GM21576 (cell line): ENCODE data around the gene OSBPL7.

Source experiments
- ATAC-seq: cut with Tn5 transposase; IDR thresholded peaks from one replicate; pipeline ENCODE4 v1.9.1; 2021; ENCODE audit warnings: mild to moderate bottlenecking, moderate library complexity; ENCODE audit not compliant: unreplicated experiment

OSBPL7 gene

GRCh38 chr17:47808036-47808829 is 13.4 kb downstream of the OSBPL7 start:
- ATAC-seq = no peak

GRCh38 chr17:47807421-47807820 is 14.2 kb downstream of the OSBPL7 start:
- ATAC-seq = no peak

- ATAC-seq = no peak
Measured at GRCh38 chr17:47806913-47807255, 14.7 kb downstream of the OSBPL7 start.

DNA sequence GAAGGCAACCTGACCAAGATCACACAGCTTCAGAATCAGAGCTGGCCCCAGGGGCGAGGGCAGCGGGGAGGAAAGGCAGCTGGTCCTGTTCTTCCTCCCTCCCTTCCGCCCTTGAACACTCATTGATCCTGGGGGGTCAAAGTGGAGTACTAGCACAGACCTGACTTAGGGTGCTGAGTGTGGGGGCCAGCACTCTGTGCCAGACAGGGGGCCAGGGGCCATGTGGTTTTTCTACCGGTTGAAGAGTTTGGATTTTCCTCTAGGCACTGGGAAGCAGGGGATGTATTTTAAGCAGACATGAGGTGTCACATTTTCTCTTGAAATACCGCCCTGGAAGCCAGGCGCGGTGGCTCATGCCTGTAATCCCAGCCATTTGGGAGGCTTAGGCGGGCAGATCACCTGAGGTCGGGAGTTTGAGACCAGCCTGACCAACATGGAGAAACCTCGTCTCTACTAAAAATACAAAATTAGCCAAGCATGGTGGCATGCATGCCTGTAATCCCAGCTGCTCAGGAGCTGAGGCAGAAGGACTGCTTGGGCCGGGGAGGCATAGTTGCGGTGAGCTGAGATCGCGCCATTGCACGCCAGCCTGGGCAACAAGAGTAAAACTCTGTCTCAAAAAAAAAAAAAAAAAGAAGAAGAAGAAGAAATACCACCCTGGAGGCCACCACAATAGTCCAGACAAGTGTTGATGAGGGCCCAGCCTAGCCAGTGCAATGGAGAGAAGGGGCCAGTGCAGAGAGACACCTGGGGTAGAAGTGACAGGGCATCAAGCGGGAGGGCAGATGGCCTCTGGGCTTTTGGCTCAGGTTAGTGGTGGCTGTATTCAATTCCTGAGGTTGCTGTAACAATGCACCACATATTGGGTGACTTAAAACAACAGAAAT is 15.3 kb downstream of the OSBPL7 start:
- no peak for ATAC-seq

DNA sequence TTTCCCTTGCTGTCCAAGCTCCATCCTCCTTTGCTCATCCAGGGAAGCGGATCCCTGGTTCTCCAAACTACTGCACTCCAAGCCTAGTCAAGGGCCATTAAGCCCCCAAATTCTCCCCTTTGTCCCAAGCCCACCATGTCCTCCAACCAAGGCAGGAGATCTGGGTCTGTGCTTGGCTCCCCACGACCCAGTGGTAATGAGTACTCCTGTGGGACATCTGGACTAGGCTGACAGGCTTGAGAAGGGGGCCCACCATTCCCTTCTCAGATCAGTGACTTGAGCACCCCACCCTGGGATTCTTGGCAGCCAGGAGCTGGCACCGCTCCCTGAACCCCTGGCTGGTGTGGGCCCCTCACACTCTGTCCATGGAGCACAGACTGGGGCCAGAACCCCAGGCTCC is 17.1 kb downstream of the OSBPL7 start:
- ATAC-seq = no peak

DNA sequence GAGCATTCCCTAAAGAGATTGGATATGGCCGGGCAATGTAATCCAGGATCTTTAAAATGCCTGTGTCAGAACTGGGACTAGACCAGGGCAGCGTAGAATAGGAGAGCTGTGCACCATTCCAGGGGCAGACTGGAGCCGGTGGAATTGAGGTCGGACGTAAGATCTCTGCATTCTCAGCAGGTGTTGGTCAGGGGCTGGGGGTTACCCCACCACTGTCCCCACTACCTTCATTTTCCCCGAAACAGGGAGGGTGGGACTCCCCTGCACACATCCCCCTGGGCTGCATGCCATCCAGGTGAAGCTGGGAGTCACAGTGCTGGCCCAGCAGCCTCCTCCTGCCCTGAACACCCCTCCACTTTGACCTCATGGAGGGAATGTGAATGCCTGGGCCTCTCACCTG is 17.8 kb downstream of the OSBPL7 start:
- ATAC-seq = no peak

DNA sequence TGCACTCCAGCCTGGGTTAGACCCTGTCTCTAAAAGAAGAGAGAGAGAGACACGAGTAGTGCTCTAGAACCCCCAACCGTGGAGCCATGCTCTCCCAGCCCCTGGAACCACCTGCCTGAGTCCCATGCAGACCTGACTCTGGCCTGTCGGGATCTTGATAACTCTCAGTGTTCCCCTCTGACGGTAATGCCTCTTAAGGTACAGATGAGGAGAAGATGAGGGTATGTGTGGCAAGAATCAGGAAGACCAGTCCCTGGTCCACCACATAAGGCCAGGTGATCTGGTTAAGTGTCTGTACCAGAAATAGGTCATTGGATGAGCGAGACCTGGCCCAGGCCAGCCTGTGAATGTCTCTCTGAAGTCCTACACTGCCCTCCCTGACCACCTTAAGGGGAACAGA is 18.4 kb downstream of the OSBPL7 start:
- ATAC-seq = no peak

DNA sequence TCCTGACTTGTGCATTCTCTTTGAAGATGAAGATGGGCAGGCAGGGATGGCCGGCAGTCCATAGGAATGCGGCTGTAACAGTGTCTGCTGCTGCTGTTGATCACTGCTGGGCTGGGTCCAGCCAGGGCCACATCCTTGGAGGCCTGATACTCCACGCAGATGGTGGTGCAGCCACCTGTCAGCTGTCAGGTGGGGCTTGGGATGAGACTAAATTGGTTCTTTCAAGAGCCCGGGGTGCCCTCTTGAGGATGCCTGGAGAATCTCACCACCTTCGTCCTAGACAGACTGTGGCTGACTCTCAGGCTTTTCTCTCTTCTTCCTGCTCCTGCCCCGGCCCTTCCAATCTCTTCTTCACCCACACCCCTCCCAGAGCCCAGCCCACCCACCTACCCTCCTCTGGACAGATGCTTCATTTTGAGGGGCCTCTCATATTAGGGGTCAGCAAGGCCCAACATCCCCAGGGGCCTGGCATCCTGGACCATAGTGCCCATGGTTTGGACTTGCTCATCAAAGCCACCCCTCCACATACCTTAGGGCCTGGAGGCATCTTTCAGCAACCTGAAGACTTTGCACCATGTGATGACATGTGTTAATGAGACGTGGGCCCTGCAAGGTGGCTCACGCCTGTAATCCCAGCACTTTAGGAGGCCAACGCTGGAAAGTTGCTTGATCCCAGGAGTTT is 19.1 kb downstream of the OSBPL7 start:
- ATAC-seq = no peak

DNA sequence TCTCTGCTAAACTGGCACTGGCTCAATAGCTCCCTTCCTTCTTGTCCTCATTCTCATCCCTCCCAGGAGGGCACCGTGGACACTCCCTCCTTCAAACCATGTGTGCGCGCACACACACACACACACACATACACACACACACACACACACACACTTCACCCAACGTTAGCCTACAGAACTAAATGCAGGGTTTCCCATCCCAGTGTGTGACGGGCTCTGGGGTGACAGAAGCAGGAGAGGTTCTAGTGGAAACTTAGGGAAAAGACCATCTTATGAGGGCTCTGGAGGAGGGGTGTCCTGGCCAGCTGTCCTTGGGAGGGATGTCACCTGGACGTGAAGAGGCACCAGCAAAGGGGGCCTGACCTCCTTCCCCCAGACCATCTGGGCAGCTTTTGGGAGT is 19.7 kb downstream of the OSBPL7 start:
- no peak for ATAC-seq

DNA sequence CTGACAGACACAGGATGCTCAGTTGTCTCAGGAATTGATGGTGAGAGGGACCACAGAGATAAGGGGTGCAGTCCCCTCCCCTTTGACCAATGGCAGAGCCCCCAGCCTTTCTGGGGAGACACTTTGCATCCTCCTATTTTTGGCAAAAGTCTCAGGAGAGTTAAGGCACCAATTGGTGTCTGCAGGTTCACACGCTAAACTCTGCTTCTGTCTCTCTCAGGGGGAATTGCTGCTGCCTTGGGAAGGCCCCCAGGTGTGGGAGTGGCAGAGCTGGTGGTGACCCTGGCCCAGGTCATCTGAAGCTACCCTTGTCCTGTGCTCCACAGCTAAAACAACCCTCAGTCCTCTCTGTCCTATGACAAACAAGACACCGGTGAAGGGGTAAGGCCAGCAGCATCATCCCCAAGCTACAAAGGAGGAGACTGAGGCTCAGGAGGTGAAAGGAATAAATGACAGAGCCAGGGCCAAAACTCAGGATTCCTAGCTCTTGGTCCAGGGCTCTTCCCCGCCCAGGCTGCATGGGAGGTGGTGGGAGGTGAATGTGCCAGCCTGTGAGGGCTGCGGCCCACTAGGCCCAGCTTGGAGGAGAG is 20.3 kb downstream of the OSBPL7 start:
- ATAC-seq = no peak

GRCh38 chr17:47800686-47801085 is 20.9 kb downstream of the OSBPL7 start:
- ATAC-seq = no peak

DNA sequence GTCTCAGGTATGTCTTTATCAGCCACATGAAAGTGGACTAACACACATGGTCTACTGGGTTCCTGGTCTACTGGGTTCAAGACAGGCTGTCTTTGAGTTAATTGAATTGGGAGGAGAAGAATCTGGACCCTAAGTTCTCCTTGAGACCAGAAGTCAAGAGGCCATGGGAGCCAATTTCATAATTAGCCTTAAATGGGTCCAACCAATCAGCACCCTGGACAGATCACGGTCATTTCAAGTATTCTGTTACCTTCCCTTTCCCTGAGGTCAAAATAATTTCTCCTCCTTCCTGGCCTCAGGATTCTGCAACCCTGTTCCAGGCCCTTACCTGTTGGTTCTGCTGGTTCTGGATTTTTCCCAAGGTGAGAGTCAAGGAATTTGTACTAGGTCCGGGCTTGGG is 23.8 kb downstream of the OSBPL7 start:
- ATAC-seq = no peak

GRCh38 chr17:47792979-47793378 is 28.6 kb downstream of the OSBPL7 start:
- no peak for ATAC-seq

DNA sequence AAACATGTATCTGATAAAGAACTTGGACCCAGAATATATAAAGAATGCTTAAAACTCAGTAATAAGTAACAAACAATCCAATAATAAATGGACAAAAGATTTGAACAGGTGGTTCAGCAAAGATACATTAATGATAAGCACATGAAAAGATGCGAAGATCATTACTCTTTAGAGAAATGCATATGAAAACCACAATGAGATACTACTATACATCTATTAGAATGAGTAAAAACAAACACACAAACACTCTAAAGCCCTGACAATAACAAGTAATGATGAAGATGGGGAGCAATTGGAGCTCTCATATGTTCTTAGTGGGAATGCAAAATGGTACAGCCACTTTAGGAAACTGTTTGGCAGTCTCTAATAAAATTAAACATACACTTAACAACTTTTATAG is 29.1 kb downstream of the OSBPL7 start:
- no peak for ATAC-seq

GRCh38 chr17:47791025-47791424 is 30.6 kb downstream of the OSBPL7 start:
- ATAC-seq = no peak

DNA sequence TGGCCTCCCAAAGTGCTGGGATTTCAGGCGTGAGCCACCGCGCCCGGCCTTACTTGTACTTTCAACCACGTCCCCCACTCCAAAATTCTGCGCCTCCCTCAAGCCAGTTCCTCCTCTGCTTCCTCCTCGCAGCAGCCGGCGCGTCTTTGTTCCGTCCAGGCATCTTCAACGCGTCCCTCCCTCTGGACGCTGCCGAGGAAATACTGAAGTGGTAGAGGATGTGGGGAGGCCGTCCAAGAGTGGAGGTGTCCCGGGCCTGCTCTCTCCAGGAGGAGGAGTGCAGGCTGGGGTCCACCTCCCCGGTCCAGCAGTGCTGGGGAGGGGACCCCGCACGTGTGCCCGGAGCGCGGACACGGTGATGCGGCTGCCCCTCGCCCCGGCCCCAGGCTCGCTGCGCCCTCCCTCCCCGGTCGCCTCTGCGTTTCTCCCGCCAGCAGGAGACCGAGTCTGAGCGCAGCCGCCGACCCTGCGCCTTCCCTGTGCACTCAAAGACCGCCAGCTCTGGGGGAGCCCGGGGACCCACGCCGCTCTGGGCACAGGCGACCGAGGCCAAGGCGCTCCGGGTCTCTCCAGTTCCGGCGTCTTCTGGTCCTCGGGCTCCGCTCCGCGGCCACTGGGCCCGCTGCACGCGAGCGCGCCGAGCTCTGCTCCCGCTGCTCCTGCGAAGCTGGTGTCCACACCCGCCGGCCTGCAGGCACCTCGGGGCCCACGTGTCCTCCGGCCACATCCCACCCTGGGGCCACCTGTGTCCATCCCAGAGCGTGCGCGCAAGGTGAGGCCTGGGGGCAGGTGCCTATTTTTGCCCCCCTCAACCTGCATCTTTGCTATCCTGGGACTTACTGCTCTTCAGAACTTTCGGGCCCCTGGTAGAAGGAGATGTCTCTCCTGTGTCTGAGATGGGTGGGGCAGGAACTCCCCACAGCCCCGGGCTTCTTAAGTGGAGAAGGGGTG is 31.7 kb downstream of the OSBPL7 start:
- no peak for ATAC-seq

- no peak for ATAC-seq
Measured at GRCh38 chr17:47785538-47786123, 36.0 kb downstream of the OSBPL7 start.

GRCh38 chr17:47781397-47781796 is 40.2 kb downstream of the OSBPL7 start:
- ATAC-seq = no peak

- no peak for ATAC-seq
Measured at GRCh38 chr17:47778184-47778635, 43.4 kb downstream of the OSBPL7 start.
